CD4-positive, alpha-beta T cell treated with Interleukin-15 for 4 hours (primary cell): Measurements from ENCODE around the gene ZBTB25.
"Not testable (repeated sequence)": the region's sequence is repeated elsewhere in the genome, so short reads cannot be mapped to it uniquely, and the experiment has no call there.

Experiments
- DNase-seq: peaks from one replicate; pipeline ENCODE4 v3.0.0-alpha.2; 2020; ENCODE audit warnings: low spot score

Gene ZBTB25, protein sequence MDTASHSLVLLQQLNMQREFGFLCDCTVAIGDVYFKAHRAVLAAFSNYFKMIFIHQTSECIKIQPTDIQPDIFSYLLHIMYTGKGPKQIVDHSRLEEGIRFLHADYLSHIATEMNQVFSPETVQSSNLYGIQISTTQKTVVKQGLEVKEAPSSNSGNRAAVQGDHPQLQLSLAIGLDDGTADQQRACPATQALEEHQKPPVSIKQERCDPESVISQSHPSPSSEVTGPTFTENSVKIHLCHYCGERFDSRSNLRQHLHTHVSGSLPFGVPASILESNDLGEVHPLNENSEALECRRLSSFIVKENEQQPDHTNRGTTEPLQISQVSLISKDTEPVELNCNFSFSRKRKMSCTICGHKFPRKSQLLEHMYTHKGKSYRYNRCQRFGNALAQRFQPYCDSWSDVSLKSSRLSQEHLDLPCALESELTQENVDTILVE

DNA sequence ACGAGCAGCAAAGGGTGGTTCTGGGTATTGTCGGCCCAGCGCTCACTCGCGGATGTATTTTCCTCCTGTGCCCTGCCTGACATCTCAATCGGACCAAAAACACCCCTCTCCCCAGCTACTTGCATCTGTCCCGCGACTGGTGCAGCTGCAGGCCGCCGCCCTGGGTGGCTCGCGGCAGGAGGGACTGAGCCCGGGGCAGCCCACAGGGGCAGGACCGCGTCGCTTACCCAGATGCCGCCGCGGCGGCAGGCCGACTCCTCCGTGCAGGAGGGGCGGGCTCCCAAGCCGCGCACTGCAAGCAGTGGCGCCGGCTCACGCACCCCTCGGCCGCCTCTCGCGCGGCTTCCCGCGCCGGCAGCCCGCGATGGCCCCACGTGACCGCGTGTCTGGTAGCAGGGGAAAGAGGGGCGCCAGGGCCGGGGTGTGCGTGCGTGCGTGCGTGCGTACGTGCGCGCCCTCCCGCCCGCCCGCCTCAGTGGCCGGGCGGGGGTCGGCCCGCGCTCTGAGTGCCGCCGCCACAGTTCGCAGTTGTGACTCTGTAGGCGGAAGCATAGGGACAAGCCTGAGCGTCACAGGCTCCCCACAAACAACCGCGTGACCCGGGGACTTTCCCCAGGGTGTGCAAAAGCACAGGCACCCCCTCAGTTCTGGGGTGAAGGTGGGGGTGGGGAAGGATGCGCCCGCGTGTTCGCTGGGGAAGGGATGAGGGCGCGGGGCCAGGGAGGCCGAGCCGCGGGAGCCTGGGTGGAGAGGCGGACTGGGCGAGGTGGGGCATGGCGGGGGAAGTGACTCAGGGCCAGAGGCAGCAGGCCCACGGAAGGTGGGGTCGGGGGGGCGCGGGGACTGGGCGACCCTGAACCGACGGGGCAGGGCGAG, at the start of gene ZBTB25:
ZBTB25 (minus strand) TSS at position 405 of the 876 bp plus-strand sequence. CDS start 13,305 bp downstream, outside the sequence.
- DNase-seq, result peak; percentile 96

DNA sequence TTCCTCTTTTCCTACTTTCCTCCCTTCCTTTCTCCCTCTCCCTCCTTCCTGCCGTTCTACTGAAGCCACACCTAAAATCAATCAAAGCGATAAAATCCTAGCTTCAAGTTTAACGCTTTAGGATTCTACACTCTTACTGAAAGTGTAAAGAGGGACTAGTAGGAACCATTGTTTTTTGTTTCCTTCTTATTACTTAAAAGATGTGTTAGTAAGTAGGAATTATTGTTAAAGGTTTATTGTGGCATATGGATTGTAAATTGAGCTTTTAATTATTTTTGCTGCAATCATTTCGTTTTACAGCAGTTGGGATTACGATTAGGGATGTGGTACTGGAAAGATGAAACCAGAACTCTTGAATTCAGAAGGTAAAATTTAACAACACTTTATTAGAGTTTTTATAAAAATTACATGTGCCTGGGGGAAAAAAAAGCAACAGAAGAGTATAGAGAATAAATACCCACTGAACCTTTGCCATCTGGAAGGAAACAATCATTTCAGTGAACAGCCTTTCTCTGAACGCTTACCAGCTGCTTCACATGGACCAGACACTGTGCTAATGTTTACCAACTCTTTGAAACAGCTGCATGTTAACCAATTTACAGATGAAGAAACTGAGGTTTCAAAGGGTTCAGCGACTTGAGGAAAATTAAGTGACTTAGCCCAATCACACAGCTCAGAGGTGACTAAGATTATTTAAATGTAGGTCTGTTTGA, 47.1 kb upstream of the ZBTB25 start:
- DNase-seq, result no peak

DNA sequence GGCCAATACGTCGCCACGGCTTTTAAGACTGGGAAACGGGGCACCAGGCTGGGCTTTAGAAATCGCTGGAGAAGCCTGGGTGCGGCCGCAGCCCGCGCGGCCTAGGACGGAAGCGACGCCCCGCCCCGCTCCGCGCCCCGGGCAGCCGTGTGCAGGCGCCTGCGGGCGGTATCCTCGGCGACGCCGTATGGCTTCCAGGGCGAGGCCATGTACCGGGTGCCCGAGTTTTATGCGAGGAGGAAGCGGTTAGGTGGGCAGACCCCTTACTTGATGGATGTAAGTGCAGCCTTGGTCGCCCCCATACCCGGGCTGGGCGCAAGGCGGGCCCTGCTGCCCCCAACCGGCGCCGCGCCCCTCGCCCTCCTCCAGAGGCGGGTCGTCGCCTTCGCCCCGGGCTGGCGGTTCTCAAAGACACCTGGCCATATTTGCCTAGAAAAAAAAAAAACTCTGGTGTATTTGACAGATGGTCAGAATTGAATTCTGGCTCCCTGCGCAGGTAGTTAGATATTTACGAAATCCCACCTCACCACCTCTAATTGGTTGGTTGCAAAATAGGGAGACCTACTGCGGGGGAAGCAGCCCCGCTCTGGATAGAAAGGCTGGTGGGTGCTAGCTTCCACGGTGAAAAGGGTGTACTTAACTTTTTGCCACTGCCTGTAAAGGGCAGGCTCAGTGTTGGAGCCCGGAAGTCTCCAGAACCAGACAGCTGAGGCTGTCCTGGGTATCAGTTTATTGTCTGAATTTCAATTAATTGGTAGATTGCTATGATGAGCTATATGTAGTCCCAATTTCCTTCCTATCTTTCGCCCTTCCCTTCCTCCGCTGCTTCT, 46.4 kb upstream of the ZBTB25 start, which contains the start of gene PPP1R36:
PPP1R36 (plus strand) TSS at position 171 of the 830 bp plus-strand sequence; CDS start at position 208, 37 bp downstream.
- DNase-seq, result peak; percentile 22

DNA sequence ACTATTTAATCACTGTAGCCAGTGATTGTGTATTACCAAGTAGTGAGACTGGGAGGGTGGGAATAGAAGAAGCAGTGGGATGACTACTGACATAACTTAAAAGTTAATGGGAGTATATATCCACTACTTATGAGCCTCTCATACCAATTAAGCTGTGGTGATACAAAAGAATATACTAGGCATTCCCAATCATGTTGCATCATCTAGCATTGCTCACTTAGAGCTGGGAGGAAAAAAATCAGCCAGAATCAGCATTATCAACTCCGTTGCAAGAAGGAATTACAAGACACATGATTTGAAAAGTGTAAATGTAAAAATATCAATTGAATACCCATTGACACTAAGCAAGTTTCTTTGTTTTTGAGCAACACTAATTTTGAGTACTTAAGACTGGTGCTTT, 45.4 kb upstream of the ZBTB25 start:
- DNase-seq, result no peak

DNA sequence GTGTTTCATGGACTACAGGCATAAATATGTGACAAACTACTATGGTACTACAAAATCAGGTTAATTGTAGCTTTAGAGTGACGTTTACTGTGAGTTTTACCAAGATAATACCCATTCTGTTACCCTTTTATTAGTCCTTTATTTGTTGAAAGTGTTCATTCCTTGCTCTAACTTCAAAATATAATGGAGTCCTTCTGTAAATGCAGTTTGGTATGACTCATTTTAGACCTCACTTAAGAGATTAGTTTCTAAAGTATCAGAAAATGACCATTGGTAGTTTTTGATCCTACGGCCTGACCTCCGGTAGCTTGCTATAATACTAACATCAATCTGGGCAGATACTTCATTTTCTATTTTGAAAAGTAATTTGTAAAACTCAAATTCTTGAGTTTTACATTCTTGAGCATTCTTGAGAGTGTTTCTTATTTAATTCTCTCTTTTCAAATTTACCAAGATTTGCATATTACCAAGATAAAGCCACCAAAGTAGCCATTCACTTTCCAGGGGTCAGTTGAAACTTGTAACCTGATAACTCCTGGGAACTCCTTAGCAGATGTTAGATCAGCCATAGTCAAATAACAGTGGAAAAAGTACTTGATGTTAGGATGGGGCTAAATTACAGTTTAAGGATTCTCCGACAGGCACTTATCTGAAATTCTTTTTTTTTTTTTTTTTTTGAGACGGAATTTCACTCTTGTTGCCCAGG, 41.1 kb upstream of the ZBTB25 start:
- no peak for DNase-seq

DNA sequence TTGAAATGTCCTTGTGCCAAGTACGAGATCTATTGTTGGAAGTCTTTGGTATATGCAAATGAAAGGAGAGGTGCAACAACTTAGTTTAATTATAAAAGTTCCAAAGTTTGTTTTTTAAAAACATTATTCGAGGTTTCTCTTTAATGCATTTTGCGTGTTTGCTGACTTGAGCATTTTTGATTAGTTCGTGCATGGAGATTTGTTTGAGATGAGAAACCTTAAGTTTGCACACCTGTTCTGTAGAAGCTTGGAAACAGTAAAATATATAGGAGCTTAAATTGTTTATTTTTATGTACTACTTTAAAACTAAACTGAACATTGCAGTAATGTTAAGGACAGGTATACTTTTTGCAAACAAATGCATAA, 39.2 kb upstream of the ZBTB25 start:
- no peak for DNase-seq

DNA sequence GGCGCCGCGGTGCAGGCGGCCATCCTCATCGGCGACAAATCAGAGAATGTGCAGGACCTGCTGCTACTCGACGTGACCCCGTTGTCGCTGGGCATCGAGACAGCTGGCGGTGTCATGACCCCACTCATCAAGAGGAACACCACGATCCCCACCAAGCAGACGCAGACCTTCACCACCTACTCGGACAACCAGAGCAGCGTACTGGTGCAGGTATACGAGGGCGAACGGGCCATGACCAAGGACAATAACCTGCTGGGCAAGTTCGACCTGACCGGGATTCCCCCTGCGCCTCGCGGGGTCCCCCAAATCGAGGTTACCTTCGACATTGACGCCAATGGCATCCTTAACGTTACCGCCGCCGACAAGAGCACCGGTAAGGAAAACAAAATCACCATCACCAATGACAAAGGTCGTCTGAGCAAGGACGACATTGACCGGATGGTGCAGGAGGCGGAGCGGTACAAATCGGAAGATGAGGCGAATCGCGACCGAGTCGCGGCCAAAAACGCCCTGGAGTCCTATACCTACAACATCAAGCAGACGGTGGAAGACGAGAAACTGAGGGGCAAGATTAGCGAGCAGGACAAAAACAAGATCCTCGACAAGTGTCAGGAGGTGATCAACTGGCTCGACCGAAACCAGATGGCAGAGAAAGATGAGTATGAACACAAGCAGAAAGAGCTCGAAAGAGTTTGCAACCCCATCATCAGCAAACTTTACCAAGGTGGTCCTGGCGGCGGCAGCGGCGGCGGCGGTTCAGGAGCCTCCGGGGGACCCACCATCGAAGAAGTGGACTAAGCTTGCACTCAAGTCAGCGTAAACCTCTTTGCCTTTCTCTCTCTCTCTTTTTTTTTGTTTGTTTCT, 38.6 kb upstream of the ZBTB25 start:
- DNase-seq, result no peak

DNA sequence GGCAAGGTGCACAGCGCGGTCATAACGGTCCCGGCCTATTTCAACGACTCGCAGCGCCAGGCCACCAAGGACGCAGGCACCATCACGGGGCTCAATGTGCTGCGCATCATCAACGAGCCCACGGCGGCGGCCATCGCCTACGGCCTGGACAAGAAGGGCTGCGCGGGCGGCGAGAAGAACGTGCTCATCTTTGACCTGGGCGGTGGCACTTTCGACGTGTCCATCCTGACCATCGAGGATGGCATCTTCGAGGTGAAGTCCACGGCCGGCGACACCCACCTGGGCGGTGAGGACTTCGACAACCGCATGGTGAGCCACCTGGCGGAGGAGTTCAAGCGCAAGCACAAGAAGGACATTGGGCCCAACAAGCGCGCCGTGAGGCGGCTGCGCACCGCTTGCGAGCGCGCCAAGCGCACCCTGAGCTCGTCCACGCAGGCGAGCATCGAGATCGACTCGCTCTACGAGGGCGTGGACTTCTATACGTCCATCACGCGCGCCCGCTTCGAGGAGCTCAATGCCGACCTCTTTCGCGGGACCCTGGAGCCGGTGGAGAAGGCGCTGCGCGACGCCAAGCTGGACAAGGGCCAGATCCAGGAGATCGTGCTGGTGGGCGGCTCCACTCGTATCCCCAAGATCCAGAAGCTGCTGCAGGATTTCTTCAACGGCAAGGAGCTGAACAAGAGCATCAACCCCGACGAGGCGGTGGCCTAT, 37.8 kb upstream of the ZBTB25 start:
- DNase-seq, result no peak

DNA sequence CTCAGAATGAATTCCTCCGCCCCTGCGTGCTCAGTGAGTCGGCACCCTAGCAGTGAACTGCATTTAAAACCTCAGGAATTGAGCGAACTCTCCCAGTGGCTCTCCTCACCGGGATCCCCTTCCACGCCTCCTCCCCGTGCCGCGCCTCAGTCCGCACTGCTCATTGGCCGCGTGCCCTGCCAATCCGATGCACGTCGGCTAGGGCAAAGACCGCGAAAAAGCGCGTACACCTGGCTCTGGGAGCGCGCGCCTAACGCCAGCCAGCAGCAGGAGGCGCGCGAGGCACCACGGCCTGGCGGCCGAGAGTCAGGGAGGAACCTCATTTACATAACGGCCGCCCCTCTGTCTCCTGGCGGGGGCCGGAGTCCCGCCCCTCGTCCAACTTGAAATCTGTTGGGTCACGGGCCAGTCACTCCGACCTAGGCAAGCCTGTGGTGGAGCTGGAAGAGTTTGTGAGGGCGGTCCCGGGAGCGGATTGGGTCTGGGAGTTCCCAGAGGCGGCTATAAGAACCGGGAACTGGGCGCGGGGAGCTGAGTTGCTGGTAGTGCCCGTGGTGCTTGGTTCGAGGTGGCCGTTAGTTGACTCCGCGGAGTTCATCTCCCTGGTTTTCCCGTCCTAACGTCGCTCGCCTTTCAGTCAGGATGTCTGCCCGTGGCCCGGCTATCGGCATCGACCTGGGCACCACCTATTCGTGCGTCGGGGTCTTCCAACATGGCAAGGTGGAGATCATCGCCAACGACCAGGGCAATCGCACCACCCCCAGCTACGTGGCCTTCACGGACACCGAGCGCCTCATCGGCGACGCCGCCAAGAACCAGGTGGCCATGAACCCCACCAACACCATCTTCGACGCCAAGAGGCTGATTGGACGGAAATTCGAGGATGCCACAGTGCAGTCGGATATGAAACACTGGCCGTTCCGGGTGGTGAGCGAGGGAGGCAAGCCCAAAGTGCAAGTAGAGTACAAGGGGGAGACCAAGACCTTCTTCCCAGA, 36.9 kb upstream of the ZBTB25 start, which contains the start of gene HSPA2:
HSPA2 (plus strand) TSS at position 534 of the 995 bp plus-strand sequence; CDS start at position 643, 109 bp downstream.
- DNase-seq, result peak; percentile 97

DNA sequence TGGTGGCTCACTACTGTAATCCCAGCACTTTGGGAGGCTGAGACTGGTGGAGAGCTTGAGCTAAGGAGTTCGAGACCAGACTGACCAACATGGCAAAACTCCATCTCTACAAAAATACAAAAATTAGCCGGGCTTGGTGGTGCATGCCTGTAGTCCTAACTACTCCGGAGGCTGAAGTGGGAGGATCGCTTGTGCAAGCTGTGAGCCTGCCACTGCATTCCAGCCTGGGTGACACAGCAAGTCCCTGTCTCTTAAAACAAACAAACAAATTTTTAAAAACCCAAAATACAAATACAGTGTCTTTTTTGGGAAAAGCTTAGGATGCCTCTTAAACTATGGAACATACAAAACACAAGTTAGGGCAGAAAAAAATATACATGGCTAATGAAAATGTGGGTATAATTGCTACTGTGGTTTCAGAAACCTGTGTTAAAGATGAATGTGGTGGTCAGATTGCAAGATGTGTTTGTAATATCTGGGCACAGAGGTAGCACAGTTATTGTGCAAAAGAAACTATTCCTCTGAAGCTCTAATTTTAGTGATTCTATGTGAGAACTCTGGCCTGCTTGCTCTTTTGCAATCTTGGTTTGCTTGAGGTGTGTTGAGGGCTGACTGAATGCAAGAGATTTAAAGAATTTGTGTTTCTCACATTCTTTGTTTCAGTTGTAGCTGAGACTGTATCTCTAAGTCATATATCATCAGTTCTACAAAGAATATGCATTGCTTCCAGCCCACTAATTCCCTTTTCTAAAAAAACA, 33.0 kb upstream of the ZBTB25 start:
- no peak for DNase-seq

DNA sequence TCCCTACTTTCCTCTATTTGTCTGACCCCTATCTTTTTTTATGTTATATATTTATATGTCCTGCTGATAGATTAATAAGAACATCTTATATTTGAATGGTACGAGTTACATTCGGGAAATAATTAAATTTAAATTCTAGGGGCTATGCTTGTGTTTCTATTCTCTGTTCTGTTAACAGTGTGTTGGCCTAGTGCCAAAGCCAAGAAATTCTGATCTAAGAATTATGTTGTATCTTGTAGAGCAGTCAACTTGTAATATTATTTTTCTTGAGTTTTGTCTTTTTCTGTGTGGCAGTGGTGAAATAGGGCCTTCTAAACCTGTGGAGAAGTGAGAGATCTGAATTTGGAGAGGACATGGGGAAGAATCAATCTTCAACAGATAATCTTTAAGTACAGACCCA, 27.9 kb upstream of the ZBTB25 start:
- no peak for DNase-seq

DNA sequence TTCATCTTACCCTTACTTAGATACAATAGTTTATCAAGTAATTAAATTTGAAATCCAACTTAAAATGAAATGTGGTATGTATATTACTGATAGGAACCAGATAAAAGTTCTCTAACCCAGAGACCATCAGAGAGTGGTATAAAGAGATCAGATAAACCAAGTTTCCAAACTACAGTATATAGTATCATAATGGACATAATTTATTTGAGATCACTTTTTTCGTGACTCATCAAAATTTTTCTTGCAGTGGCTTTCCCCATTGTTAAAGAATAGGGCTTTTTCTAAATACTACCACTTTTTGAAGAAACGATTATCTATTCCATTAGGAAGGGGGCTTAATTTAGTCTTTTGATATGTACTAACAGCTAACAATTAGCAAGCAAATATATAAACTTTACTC, 21.7 kb upstream of the ZBTB25 start:
- DNase-seq, result no peak

DNA sequence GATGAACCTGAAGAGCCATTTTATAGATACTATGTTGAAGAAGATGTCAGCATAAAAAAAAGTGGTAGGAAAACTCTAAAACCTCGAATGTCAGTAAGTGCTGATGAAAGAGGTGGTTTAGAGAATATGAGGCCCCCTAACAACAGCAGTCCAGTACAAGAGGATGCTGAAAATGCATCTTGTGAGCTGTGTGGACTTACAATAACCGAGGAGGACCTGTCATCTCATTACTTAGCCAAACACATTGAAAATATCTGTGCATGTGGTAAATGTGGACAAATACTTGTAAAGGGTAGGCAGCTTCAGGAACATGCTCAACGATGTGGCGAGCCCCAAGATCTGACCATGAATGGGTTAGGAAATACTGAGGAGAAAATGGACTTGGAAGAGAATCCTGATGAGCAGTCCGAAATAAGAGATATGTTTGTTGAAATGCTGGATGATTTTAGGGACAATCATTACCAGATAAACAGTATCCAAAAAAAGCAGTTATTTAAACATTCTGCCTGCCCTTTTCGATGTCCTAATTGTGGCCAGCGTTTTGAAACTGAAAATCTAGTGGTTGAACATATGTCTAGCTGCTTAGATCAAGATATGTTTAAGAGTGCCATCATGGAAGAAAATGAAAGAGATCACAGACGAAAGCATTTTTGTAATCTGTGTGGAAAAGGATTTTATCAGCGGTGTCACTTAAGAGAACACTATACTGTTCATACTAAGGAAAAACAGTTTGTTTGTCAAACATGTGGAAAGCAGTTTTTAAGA, 19.1 kb upstream of the ZBTB25 start:
- no peak for DNase-seq

DNA sequence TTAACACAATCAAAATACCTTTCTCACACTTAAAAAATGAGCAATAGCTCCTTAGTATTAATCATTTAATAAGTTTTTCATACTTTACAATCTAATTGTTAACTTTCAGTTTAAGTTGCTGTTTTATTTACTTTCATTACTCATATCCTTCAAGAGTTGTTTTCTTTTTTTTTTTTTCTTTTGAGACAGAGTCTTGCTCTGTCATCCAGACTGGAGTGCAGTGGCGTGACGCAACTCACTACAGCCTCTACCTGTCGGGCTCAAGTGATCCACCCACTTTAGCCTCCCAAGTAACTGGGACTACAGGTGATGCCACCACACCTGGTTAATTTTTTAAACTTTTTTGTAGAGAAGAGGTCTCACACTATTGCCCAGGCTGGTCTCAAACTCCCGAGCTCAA, 17.1 kb upstream of the ZBTB25 start:
- no peak for DNase-seq

DNA sequence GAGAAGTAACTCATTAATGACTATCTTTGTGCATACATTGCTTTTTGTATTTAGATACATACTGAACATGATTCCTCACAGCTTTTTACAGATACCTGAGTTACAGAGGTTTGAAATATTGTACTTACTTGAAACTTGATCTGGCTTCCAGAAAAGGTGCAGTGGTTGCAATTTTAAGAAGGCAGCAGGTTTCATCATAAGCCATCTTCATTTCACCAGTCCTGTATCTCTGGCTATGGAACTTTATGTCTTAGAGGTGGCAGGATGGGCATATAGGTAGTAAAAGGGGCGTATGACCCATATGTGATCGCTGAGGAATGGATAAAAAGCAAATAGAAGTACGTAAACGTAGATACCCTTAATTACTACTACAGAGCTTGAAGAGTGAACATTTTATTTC, 14.6 kb upstream of the ZBTB25 start:
- DNase-seq, result no peak

DNA sequence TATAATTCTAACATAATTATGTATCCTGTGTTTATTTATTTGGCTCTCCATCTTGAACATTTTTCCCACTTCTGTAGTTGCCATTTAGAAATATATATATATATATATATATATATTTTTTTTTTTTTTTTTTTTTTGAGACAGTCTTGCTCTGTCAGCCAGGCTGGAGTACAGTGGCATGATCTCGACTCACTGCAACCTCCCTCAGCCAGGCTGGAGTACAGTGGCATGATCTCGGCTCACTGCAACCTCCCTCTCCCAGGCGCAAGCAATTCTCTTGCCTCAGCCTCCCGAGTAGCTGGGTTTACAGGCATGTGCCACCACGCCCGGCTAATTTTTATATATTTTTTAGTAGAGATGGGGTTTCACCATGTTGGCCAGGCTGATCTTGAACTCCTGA, 14.0 kb upstream of the ZBTB25 start:
- DNase-seq, result not testable (repeated sequence)
